ENCODE measurements around the gene PIGT.

Gene PIGT

DNA sequence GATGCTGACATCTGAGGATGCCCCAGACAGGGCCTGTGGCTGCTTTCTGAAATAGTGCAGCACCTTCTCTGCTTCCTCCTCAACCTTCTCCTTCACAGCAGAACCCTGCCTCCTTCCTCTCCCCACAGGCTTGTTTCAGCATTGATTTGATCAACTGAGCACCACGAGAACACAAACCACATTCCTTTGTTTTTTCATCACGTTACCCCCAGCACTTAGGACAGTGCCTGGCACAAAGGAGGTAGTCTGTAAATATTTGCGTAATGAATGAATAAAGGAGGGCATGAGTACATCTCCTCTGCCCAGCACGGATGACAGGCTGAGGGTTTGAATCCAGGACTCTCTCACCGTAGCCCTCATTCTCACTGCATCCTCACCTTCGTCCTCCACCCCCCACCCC lies 32.3 kb downstream of the PIGT start:
- no peaks in the 10 kb centered on the region for H3K9me3 ChIP-seq (ENCODE audit: insufficient read depth, low read length, severe bottlenecking)
- no peaks in the 10 kb centered on the region for H3K27me3 ChIP-seq (ENCODE audit: insufficient read depth, low read length, poor library complexity)
- H3K4me2 ChIP-seq (ENCODE audit: insufficient read depth, low read length), result no peak overlapping the region
- H4K20me1 ChIP-seq (ENCODE audit: insufficient read depth, low read length), result no peaks in the 10 kb centered on the region
- H3K4me3 ChIP-seq (ENCODE audit: low read depth in 1 of 2, low read length in 2 of 2), result no peak overlapping the region
- H3K9ac ChIP-seq (ENCODE audit: low read depth, low read length), result no peak overlapping the region
- H3K36me3 ChIP-seq (ENCODE audit: insufficient read depth, low read length), result no peaks in the 10 kb centered on the region
- H3K79me2 ChIP-seq (ENCODE audit: insufficient read depth, low read length), result no peaks in the 10 kb centered on the region
- no peak for TF ChIP-seq EZH2 (IDR thresholded peaks at IDR 0.05; ENCODE audit: borderline replicate concordance, low read depth, low read length, severe bottlenecking)
- ATAC-seq (ENCODE audit: insufficient read depth, low read depth) (no peak), DNase-seq (no peak)
- H3K27ac ChIP-seq (ENCODE audit: low read length), result no peak overlapping the region
- H2AFZ ChIP-seq (ENCODE audit: low read depth, low read length), result no peak overlapping the region
- peaks cover 11% of the 10 kb centered on the region for H3K4me1 ChIP-seq (ENCODE audit: insufficient read depth, low read length)

DNA sequence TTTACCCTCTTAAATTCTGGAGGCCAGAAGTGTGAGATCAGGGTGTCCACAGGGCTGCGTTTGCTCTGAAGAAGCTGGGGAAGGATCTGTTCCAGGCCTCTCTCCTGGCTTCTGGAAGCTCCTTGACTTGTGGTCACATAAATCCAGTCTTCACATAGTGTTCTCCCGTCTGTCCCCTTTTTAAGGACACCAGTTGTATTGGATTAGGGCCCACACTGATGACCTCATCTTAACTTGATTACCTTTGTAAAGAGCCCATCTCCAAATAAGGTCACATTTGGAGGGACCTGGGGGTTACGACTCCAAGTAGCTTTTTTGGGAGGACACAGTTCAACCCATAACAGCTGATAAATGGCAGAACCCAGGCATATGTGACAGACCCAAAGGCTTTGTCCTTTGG lies 33.6 kb downstream of the PIGT start:
- H4K20me1 ChIP-seq (ENCODE audit: insufficient read depth, low read length), result no peaks in the 10 kb centered on the region
- no peaks in the 10 kb centered on the region for H3K79me2 ChIP-seq (ENCODE audit: insufficient read depth, low read length)
- no peak overlapping the region for H3K4me2 ChIP-seq (ENCODE audit: insufficient read depth, low read length)
- no peaks in the 10 kb centered on the region for H3K9me3 ChIP-seq (ENCODE audit: insufficient read depth, low read length, severe bottlenecking)
- no peaks in the 10 kb centered on the region for H3K36me3 ChIP-seq (ENCODE audit: insufficient read depth, low read length)
- H3K9ac ChIP-seq (ENCODE audit: low read depth, low read length), result no peak overlapping the region
- no peak overlapping the region for H3K27ac ChIP-seq (ENCODE audit: low read length)
- H2AFZ ChIP-seq (ENCODE audit: low read depth, low read length), result no peak overlapping the region
- ATAC-seq (ENCODE audit: insufficient read depth, low read depth) (no peak), DNase-seq (no peak)
- no peak overlapping the region for H3K4me3 ChIP-seq (ENCODE audit: low read depth in 1 of 2, low read length in 2 of 2)
- no peak for TF ChIP-seq EZH2 (IDR thresholded peaks at IDR 0.05; ENCODE audit: borderline replicate concordance, low read depth, low read length, severe bottlenecking)
- H3K27me3 ChIP-seq (ENCODE audit: insufficient read depth, low read length, poor library complexity), result no peaks in the 10 kb centered on the region
- H3K4me1 ChIP-seq (ENCODE audit: insufficient read depth, low read length), result peaks cover under 1% of the 10 kb centered on the region

DNA sequence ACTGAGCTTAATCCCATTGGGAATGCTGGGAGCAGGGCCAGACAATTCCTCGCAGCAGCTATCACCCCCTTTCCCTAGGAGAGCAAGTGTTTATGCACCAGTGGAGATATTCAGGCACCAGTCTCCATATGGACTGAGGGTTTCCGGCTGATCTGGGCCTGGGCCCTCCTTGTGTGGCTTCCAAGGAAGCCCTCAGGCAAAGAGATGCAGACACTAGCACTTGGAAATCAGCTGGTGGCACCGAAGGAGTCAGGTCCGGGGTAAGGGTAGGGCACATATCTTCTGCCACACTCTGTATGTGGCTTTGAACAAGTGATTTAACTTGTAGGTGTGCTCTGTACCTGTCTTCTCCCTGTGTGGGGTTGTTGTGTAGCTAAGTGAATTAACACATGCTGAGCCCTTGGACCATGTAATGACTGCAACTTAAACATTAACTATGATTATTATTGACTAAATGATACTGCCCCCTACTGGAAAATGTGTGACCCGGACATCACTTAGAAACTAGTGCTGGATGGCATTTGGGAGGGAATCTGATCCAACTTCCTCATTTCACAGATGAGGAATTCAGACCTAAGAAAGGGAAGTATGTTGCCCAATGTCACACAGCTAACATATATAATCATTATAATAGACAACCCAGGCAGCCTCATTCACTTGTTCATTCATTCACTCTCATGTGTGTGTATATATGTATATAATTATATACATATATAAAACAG lies 34.3 kb downstream of the PIGT start:
- Histone ChIP-seq H3K9me3 (ENCODE audit: insufficient read depth, low read length, severe bottlenecking) (no peaks in the 10 kb centered on the region), H3K4me1 (ENCODE audit: insufficient read depth, low read length) (no peaks in the 10 kb centered on the region), H3K36me3 (ENCODE audit: insufficient read depth, low read length) (no peaks in the 10 kb centered on the region), H3K4me3 (ENCODE audit: low read depth in 1 of 2, low read length in 2 of 2) (no peak overlapping the region), H3K27ac (ENCODE audit: low read length) (no peak overlapping the region), H4K20me1 (ENCODE audit: insufficient read depth, low read length) (no peaks in the 10 kb centered on the region), H3K4me2 (ENCODE audit: insufficient read depth, low read length) (no peak overlapping the region), H3K79me2 (ENCODE audit: insufficient read depth, low read length) (no peaks in the 10 kb centered on the region), H3K27me3 (ENCODE audit: insufficient read depth, low read length, poor library complexity) (no peaks in the 10 kb centered on the region), H2AFZ (ENCODE audit: low read depth, low read length) (no peak overlapping the region), H3K9ac (ENCODE audit: low read depth, low read length) (no peak overlapping the region)
- no peak for TF ChIP-seq EZH2 (IDR thresholded peaks at IDR 0.05; ENCODE audit: borderline replicate concordance, low read depth, low read length, severe bottlenecking)
- TF ChIP-seq, protein P1, sequence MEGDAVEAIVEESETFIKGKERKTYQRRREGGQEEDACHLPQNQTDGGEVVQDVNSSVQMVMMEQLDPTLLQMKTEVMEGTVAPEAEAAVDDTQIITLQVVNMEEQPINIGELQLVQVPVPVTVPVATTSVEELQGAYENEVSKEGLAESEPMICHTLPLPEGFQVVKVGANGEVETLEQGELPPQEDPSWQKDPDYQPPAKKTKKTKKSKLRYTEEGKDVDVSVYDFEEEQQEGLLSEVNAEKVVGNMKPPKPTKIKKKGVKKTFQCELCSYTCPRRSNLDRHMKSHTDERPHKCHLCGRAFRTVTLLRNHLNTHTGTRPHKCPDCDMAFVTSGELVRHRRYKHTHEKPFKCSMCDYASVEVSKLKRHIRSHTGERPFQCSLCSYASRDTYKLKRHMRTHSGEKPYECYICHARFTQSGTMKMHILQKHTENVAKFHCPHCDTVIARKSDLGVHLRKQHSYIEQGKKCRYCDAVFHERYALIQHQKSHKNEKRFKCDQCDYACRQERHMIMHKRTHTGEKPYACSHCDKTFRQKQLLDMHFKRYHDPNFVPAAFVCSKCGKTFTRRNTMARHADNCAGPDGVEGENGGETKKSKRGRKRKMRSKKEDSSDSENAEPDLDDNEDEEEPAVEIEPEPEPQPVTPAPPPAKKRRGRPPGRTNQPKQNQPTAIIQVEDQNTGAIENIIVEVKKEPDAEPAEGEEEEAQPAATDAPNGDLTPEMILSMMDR (IDR thresholded peaks at IDR 0.05; ENCODE audit: borderline replicate concordance, extremely low read depth, low read length, poor library complexity, severe bottlenecking), result peak; percentile 91
- DNase-seq (peak; percentile 34), ATAC-seq (ENCODE audit: insufficient read depth, low read depth) (peak; percentile 76)

DNA sequence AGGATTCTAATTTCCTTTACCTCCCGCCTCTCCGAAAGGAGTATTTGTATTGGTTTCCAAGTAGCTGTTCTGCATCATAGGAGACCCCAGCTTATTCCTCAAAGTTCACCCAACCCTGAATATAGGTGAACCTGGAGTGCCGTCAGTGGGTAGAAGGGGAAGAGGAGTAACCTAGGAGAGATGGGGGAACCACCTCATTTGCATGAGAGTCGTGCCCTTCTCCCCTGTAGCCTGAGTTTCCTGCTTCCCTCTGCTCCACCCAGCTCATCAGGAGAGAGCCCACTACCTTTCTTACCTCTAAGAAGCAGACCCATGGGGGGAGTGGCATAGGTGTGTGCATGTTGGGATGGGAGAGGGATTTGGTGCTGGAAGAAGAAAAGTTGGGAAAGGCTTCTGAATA lies 36.3 kb downstream of the PIGT start:
- H3K4me3 ChIP-seq (ENCODE audit: low read depth in 1 of 2, low read length in 2 of 2), result no peak overlapping the region
- no peak overlapping the region for H3K27ac ChIP-seq (ENCODE audit: low read length)
- H3K9ac ChIP-seq (ENCODE audit: low read depth, low read length), result no peak overlapping the region
- H4K20me1 ChIP-seq (ENCODE audit: insufficient read depth, low read length), result peaks cover 5% of the 10 kb centered on the region; the same call in 1 of the 2 replicates
- H3K4me1 ChIP-seq (ENCODE audit: insufficient read depth, low read length), result no peaks in the 10 kb centered on the region
- H3K79me2 ChIP-seq (ENCODE audit: insufficient read depth, low read length), result no peaks in the 10 kb centered on the region
- H3K27me3 ChIP-seq (ENCODE audit: insufficient read depth, low read length, poor library complexity), result peaks cover 7% of the 10 kb centered on the region
- DNase-seq, result no peak
- H3K4me2 ChIP-seq (ENCODE audit: insufficient read depth, low read length), result no peak overlapping the region
- ATAC-seq (ENCODE audit: insufficient read depth, low read depth), result no peak
- no peaks in the 10 kb centered on the region for H3K9me3 ChIP-seq (ENCODE audit: insufficient read depth, low read length, severe bottlenecking)
- H3K36me3 ChIP-seq (ENCODE audit: insufficient read depth, low read length), result no peaks in the 10 kb centered on the region
- no peak for TF ChIP-seq EZH2 (IDR thresholded peaks at IDR 0.05; ENCODE audit: borderline replicate concordance, low read depth, low read length, severe bottlenecking)
- TF ChIP-seq, protein P1 (IDR thresholded peaks at IDR 0.05; ENCODE audit: borderline replicate concordance, extremely low read depth, low read length, poor library complexity, severe bottlenecking), result no peak
- H2AFZ ChIP-seq (ENCODE audit: low read depth, low read length), result no peak overlapping the region

Data from DND-41 (cell line).